H1 (cell line): Measurements from ENCODE around the gene CLDN3.

ENCODE experiments used
- CBX5 ChIP-seq: fragments of 300-800, 300-1000 bp; sonication (generic); IDR thresholded peaks from 2 replicates; pipeline ENCODE4 v1.7.1; 2016; ENCODE audit warnings: antibody characterized with exemption, low read length, low read depth
- HDAC6 ChIP-seq: IDR thresholded peaks from one replicate; pipeline ENCODE4 v1.7.1; 2012; ENCODE audit warnings: low read depth, mild to moderate bottlenecking, inconsistent platforms, low read length, moderate library complexity
- POLR2A ChIP-seq, 2 experiments: IDR thresholded peaks; 1 replicate in 1 of 2; 2 replicates in 1 of 2; pipeline ENCODE4 v1.6.1; 2011; ENCODE audit warnings: low read depth in 2 of 2, low read length in 2 of 2, mild to moderate bottlenecking in 2 of 2; ENCODE audit errors: control extremely low read depth in 1 of 2
- RAD21 ChIP-seq, 2 experiments: IDR thresholded peaks in 1 of 2; conservative IDR thresholded peaks in 1 of 2; 2 replicates each; pipeline ENCODE4 v1.6.1; 2011; ENCODE audit warnings: low read depth in 2 of 2, low read length in 2 of 2, improper control_type of control experiment in 1 of 2, inconsistent platforms in 1 of 2, mild to moderate bottlenecking in 1 of 2, moderate library complexity in 1 of 2
- RFX5 ChIP-seq: IDR thresholded peaks from 2 replicates; pipeline ENCODE4 v1.6.1; 2011; ENCODE audit warnings: low read depth, low read length, improper control_type of control experiment, borderline replicate concordance
- SIRT6 ChIP-seq: IDR thresholded peaks from one replicate; pipeline ENCODE4 v1.7.1; 2012; ENCODE audit warnings: low read length, inconsistent platforms
- SP1 ChIP-seq: IDR thresholded peaks from 2 replicates; pipeline ENCODE4 v1.6.1; 2011; ENCODE audit warnings: low read depth, low read length
- TAF1 ChIP-seq: IDR thresholded peaks from 2 replicates; pipeline ENCODE4 v1.6.1; 2011; ENCODE audit warnings: mild to moderate bottlenecking, low read depth, low read length
- TAF7 ChIP-seq: optimal IDR thresholded peaks from 2 replicates; pipeline ENCODE3; 2011; ENCODE audit warnings: low read depth, mild to moderate bottlenecking, inconsistent platforms, low read length, moderate library complexity, borderline replicate concordance
- TF ChIP-seq, protein P1 (sequence below), 3 experiments: IDR thresholded peaks; 1 replicate in 2 of 3; 2 replicates in 1 of 3; pipeline versions ENCODE4 v1.5.1 to v1.6.1; 2011; ENCODE audit warnings: low read length in 3 of 3, mild to moderate bottlenecking in 3 of 3, inconsistent platforms in 2 of 3, low read depth in 1 of 3, moderate library complexity in 1 of 3; ENCODE audit not compliant: insufficient read depth in 1 of 3; ENCODE audit errors: control extremely low read depth in 1 of 3
- TF ChIP-seq, protein P2 (sequence below): IDR thresholded peaks from 2 replicates; pipeline ENCODE4 v1.6.1; 2011; ENCODE audit warnings: low read length, improper control_type of control experiment
- TF ChIP-seq, protein P3 (sequence below): IDR thresholded peaks from 2 replicates; pipeline ENCODE4 v1.6.1; 2011; ENCODE audit warnings: low read depth, mild to moderate bottlenecking, low read length; ENCODE audit not compliant: insufficient read depth

DNA sequence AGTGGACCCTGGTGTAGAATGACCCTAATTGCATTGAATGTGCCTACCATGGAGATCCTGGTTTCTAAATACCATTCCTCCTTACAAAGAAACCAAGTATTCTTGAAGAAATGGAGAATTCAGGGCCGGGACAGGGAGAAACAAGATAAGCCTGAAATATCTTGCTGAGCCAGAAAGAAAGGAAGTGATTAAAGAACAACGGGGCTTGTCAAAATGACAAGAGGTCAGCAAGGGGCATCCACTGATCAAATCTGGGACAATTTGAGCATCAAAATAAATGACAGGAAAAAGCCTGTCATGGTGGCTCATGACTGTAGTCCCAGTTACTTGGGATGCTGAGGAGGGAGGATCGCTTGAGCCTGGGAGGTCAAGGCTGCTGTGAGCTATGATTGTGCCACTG lies 39.6 kb downstream of the CLDN3 start:
- TF ChIP-seq TAF1 (no peak), TAF7 (no peak), RFX5 (no peak), RAD21 (IDR thresholded peaks at IDR 0.05 in 1 of 2, conservative IDR thresholded peaks at IDR 0.05 in 1 of 2; ENCODE audit: low read depth in 2 of 2, low read length in 2 of 2) (no peak), POLR2A (IDR thresholded peaks at IDR 0.05; ENCODE audit: control extremely low read depth in 1 of 2, low read depth in 2 of 2, low read length in 2 of 2) (no peak), CBX5 (no peak), SIRT6 (no peak), HDAC6 (no peak), SP1 (no peak)
- TF ChIP-seq, protein P1, sequence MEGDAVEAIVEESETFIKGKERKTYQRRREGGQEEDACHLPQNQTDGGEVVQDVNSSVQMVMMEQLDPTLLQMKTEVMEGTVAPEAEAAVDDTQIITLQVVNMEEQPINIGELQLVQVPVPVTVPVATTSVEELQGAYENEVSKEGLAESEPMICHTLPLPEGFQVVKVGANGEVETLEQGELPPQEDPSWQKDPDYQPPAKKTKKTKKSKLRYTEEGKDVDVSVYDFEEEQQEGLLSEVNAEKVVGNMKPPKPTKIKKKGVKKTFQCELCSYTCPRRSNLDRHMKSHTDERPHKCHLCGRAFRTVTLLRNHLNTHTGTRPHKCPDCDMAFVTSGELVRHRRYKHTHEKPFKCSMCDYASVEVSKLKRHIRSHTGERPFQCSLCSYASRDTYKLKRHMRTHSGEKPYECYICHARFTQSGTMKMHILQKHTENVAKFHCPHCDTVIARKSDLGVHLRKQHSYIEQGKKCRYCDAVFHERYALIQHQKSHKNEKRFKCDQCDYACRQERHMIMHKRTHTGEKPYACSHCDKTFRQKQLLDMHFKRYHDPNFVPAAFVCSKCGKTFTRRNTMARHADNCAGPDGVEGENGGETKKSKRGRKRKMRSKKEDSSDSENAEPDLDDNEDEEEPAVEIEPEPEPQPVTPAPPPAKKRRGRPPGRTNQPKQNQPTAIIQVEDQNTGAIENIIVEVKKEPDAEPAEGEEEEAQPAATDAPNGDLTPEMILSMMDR (IDR thresholded peaks at IDR 0.05; ENCODE audit: control extremely low read depth in 1 of 3, insufficient read depth in 1 of 3, low read depth in 1 of 3, low read length in 3 of 3), result no peak
- TF ChIP-seq, protein P2, sequence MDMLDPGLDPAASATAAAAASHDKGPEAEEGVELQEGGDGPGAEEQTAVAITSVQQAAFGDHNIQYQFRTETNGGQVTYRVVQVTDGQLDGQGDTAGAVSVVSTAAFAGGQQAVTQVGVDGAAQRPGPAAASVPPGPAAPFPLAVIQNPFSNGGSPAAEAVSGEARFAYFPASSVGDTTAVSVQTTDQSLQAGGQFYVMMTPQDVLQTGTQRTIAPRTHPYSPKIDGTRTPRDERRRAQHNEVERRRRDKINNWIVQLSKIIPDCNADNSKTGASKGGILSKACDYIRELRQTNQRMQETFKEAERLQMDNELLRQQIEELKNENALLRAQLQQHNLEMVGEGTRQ, result no peak
- TF ChIP-seq, protein P3, sequence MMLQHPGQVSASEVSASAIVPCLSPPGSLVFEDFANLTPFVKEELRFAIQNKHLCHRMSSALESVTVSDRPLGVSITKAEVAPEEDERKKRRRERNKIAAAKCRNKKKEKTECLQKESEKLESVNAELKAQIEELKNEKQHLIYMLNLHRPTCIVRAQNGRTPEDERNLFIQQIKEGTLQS, result no peak
